ENCODE results near the gene MRPL42.

MRPL42 gene

DNA sequence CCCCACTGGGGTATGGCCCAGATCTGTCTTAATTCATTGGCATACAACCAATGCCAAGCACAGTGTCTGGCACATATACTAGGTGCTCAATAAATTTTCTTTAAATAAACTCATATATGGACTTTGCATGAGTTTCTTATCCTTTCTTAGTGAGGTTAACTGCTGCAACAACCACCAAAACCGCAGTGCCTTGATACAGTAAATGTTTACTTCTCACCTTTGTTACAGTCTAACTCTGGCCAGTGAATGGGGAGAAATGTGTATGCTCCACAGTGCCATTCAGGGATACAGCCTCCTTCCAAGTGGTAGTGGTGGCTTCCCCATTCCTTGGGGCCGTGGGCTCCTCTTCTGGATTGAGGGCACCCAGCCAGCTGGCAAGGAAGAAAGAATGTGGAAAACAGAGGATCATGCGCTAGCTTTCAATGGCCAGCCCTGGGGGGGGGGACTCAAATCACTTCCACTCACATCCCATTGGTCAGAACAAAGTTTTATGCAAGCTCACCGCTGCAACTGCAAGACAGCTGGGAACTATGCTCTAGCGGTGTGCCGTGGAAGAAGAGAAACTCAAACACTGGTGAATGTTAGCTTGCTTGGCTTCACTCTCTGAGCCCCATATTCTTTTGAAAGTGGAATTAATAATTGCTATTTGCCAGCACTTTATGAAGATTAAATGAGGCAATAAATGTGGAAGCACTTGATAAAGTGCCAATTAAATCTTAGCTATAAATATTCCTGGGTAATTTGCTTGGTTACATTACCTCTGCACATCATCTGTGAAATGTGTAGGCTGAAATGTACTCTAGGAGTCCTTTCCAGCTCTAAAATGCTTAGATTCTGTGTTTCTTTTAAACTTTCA lies 54.1 kb downstream of the MRPL42 start:
- no peak overlapping the region for H3K27ac ChIP-seq (ENCODE audit: low read depth, low read length)
- TF ChIP-seq, protein P1, sequence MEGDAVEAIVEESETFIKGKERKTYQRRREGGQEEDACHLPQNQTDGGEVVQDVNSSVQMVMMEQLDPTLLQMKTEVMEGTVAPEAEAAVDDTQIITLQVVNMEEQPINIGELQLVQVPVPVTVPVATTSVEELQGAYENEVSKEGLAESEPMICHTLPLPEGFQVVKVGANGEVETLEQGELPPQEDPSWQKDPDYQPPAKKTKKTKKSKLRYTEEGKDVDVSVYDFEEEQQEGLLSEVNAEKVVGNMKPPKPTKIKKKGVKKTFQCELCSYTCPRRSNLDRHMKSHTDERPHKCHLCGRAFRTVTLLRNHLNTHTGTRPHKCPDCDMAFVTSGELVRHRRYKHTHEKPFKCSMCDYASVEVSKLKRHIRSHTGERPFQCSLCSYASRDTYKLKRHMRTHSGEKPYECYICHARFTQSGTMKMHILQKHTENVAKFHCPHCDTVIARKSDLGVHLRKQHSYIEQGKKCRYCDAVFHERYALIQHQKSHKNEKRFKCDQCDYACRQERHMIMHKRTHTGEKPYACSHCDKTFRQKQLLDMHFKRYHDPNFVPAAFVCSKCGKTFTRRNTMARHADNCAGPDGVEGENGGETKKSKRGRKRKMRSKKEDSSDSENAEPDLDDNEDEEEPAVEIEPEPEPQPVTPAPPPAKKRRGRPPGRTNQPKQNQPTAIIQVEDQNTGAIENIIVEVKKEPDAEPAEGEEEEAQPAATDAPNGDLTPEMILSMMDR (IDR thresholded peaks at IDR 0.05; ENCODE audit: low read depth, low read length, poor library complexity, severe bottlenecking): no peak
- TF ChIP-seq EZH2phosphoT487 (IDR thresholded peaks at IDR 0.05; ENCODE audit: borderline replicate concordance, low read length): no peak
- no peaks in the 10 kb centered on the region for H3K9me3 ChIP-seq (ENCODE audit: control insufficient read depth, insufficient read depth, low read length)
- H4K20me1 ChIP-seq (ENCODE audit: control insufficient read depth, insufficient read depth, low read depth, low read length): no peaks in the 10 kb centered on the region
- peaks cover 25% of the 10 kb centered on the region for H3K27me3 ChIP-seq (ENCODE audit: control insufficient read depth, low read length)
- H3K4me3 ChIP-seq (ENCODE audit: low read length): no peak overlapping the region
- no peaks in the 10 kb centered on the region for H3K4me1 ChIP-seq (ENCODE audit: control insufficient read depth, low read length)
- H3K79me2 ChIP-seq (ENCODE audit: control insufficient read depth, low read length): no peaks in the 10 kb centered on the region
- no peaks in the 10 kb centered on the region for H3K9me2 ChIP-seq (replicated peaks; ENCODE audit: control insufficient read depth, low read length)
- H3F3A ChIP-seq (ENCODE audit: control insufficient read depth, insufficient read depth): no peaks in the 10 kb centered on the region
- no peaks in the 10 kb centered on the region for H3K36me3 ChIP-seq (ENCODE audit: control insufficient read depth, low read length)
- no peak overlapping the region for H3K4me2 ChIP-seq (ENCODE audit: low read length)

DNA sequence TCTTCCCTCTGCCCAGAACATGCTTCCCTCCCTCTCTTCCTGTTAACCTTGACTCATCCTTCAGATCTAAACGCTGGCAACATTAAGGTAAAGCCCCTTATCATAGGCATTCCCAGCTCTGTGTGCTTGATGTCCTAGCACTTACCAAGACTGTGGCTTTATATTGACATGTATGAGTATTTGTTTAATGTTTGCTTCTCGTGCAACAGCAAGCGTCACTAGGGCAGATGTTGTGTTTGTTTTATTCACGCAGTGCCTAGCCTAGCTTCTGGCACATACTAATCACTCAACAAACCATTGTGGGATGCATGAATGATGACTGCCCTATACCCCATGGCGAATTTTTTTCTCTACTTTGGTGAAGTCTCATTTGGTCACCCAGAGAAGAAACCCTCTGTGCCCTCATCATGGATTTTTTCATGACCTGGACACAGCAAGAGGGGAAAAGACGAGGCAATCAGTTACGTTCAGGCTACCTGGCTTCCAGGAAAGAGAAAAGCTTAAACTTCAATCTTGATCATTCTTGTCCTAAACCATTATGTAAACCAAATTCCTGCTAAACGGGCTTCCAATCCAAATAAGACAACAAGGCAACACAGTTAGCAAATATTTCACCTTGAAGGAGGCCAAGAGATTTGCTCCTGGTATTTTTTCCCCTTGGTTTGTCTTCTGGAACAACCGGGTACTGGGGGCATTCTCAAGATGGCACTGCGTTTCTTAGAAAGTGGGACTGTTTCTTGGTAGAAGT lies 57.2 kb downstream of the MRPL42 start:
- H3K4me2 ChIP-seq (ENCODE audit: low read length): no peak overlapping the region
- no peaks in the 10 kb centered on the region for H3F3A ChIP-seq (ENCODE audit: control insufficient read depth, insufficient read depth)
- H3K4me1 ChIP-seq (ENCODE audit: control insufficient read depth, low read length): no peaks in the 10 kb centered on the region
- no peaks in the 10 kb centered on the region for H3K9me2 ChIP-seq (replicated peaks; ENCODE audit: control insufficient read depth, low read length)
- no peaks in the 10 kb centered on the region for H3K9me3 ChIP-seq (ENCODE audit: control insufficient read depth, insufficient read depth, low read length)
- no peak overlapping the region for H3K4me3 ChIP-seq (ENCODE audit: low read length)
- H3K27me3 ChIP-seq (ENCODE audit: control insufficient read depth, low read length): peaks cover 31% of the 10 kb centered on the region
- no peaks in the 10 kb centered on the region for H3K36me3 ChIP-seq (ENCODE audit: control insufficient read depth, low read length)
- no peaks in the 10 kb centered on the region for H3K79me2 ChIP-seq (ENCODE audit: control insufficient read depth, low read length)
- TF ChIP-seq, protein P1 (IDR thresholded peaks at IDR 0.05; ENCODE audit: low read depth, low read length, poor library complexity, severe bottlenecking): no peak
- no peak for TF ChIP-seq EZH2phosphoT487 (IDR thresholded peaks at IDR 0.05; ENCODE audit: borderline replicate concordance, low read length)
- H3K27ac ChIP-seq (ENCODE audit: low read depth, low read length): no peak overlapping the region
- no peaks in the 10 kb centered on the region for H4K20me1 ChIP-seq (ENCODE audit: control insufficient read depth, insufficient read depth, low read depth, low read length)

DNA sequence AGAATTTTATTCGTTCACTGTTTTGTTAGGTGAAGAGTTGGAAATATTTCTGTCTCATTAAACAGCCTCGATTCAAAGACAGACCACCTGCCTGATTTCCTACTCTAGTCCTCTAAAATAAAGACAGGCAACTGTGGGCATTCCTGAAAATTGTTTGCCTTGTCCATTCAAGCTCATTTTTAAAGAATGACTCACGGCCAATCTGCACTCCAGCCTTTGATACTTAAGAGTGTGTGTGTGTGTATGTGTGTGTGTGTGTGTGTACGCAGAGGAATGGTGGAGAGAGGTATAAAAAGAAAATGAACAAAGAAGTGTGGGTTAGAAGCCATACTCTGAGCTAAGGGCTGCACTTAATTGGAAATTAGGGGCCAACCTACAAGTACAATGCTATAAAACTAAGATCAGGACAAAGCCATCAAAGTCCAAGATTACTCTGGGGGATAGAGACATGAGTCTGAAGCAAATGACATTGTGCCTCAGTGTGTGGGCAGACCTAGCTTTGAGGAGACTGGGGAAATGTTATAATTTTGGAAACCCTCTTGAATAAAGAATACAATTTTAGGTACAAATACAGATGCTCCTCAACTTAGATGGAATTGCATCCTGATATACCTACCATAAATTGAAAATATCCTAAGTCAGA lies 59.6 kb downstream of the MRPL42 start:
- no peaks in the 10 kb centered on the region for H3F3A ChIP-seq (ENCODE audit: control insufficient read depth, insufficient read depth)
- H3K9me2 ChIP-seq (replicated peaks; ENCODE audit: control insufficient read depth, low read length): no peaks in the 10 kb centered on the region
- no peaks in the 10 kb centered on the region for H3K9me3 ChIP-seq (ENCODE audit: control insufficient read depth, insufficient read depth, low read length)
- no peak overlapping the region for H3K27ac ChIP-seq (ENCODE audit: low read depth, low read length)
- no peaks in the 10 kb centered on the region for H3K79me2 ChIP-seq (ENCODE audit: control insufficient read depth, low read length)
- peaks cover 21% of the 10 kb centered on the region for H3K27me3 ChIP-seq (ENCODE audit: control insufficient read depth, low read length)
- H4K20me1 ChIP-seq (ENCODE audit: control insufficient read depth, insufficient read depth, low read depth, low read length): no peaks in the 10 kb centered on the region
- H3K36me3 ChIP-seq (ENCODE audit: control insufficient read depth, low read length): no peaks in the 10 kb centered on the region
- TF ChIP-seq, protein P1 (IDR thresholded peaks at IDR 0.05; ENCODE audit: low read depth, low read length, poor library complexity, severe bottlenecking): no peak
- no peak overlapping the region for H3K4me3 ChIP-seq (ENCODE audit: low read length)
- H3K4me1 ChIP-seq (ENCODE audit: control insufficient read depth, low read length): no peaks in the 10 kb centered on the region
- no peak overlapping the region for H3K4me2 ChIP-seq (ENCODE audit: low read length)
